SU-DHL-6 (cell line): Measurements from ENCODE around the gene DNER.

ENCODE experiments used
- CTCF ChIP-seq: fragments of 200-600 bp; sonication (generic); IDR thresholded peaks from one replicate; pipeline ENCODE4 v1.5.1; 2017; ENCODE audit warnings: antibody characterized with exemption, mild to moderate bottlenecking, low read length, moderate library complexity; ENCODE audit not compliant: insufficient read depth, poor library complexity, severe bottlenecking
- EZH2phosphoT487 ChIP-seq: fragments of 200-600 bp; sonication (generic), shearing (Covaris generic); conservative IDR thresholded peaks from 2 replicates; pipeline ENCODE4 v1.6.1; 2018; ENCODE audit warnings: mild to moderate bottlenecking, antibody characterized with exemption, low read length, moderate library complexity, mixed read lengths

- TF ChIP-seq EZH2phosphoT487 = no peak
- no peak for TF ChIP-seq CTCF
Observed at GRCh38 chr2:229378386-229378785, 336.0 kb downstream of the DNER start.
